Sigmoid colon (tissue), 4 donors: ENCODE data around the gene PDIA6.

ENCODE experiments used
- EP300 ChIP-seq, 4 donors: sonication (generic); formaldehyde crosslinking; IDR thresholded peaks; one replicate each; pipeline ENCODE4 v1.6.1; 2017; ENCODE audit warnings: antibody characterized with exemption in 4 of 4
- POLR2A ChIP-seq, 2 donors: fragments of 450-650 bp; IDR thresholded peaks; one replicate each; pipeline ENCODE4 v1.6.1; 2016; ENCODE audit warnings: antibody characterized with exemption in 2 of 2, mild to moderate bottlenecking in 2 of 2, moderate library complexity in 2 of 2
- POLR2AphosphoS5 ChIP-seq, 4 donors: sonication (generic); formaldehyde crosslinking; IDR thresholded peaks; one replicate each; pipeline ENCODE4 v1.6.1; 2017; ENCODE audit warnings: antibody characterized with exemption in 4 of 4
- TF ChIP-seq, protein P1 (sequence below), 4 experiments: fragments of 450-650 bp in 3 of 4; fragments of 200-600 bp in 1 of 4; IDR thresholded peaks; one replicate each; pipeline ENCODE4 v1.5.1; 2016 to 2019; ENCODE audit warnings: antibody characterized with exemption in 4 of 4, mild to moderate bottlenecking in 3 of 4, moderate library complexity in 2 of 4

GRCh38 chr2:10765914-10766313 is 46.7 kb downstream of the PDIA6 start:
- TF ChIP-seq, protein P1, sequence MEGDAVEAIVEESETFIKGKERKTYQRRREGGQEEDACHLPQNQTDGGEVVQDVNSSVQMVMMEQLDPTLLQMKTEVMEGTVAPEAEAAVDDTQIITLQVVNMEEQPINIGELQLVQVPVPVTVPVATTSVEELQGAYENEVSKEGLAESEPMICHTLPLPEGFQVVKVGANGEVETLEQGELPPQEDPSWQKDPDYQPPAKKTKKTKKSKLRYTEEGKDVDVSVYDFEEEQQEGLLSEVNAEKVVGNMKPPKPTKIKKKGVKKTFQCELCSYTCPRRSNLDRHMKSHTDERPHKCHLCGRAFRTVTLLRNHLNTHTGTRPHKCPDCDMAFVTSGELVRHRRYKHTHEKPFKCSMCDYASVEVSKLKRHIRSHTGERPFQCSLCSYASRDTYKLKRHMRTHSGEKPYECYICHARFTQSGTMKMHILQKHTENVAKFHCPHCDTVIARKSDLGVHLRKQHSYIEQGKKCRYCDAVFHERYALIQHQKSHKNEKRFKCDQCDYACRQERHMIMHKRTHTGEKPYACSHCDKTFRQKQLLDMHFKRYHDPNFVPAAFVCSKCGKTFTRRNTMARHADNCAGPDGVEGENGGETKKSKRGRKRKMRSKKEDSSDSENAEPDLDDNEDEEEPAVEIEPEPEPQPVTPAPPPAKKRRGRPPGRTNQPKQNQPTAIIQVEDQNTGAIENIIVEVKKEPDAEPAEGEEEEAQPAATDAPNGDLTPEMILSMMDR (IDR thresholded peaks at IDR 0.05), result no peak
- TF ChIP-seq POLR2A (IDR thresholded peaks at IDR 0.05) (no peak), EP300 (IDR thresholded peaks at IDR 0.05) (no peak), POLR2AphosphoS5 (IDR thresholded peaks at IDR 0.05) (no peak)
